ENCODE results near the gene IGIP.

DNA sequence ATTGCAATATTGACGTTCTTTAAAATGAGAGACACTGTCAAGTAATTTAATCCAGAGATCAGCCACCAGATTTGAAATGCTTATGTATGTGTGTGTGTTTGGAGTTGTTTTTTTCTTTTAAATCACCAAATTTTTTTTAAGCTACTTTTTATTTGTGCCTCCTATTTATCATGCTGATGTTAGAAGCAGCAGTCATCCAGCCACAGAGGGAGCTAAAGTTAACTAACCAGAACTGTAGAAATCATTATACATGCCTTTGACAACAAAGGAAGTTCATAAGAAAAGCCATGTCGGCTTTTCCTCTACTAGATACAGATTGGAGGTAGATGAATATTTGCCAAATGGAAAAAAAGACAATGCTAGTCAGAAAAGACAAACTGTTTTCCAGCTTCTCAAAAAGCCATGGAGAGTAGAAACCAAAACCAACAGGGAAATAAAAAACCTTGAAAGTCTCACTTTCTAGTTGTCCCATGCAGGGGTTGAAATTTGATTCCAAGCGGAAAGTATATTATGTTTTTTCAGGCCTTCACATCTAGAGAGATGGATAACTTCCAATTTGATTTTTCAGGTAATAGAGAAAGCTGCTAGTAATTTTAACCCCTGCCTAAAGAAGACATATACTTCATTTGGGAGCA is 7.3 kb upstream of the IGIP start:
- no peak for TF ChIP-seq SP1 (IDR thresholded peaks at IDR 0.05; ENCODE audit: low read depth, low read length)
- TF ChIP-seq, protein P1, sequence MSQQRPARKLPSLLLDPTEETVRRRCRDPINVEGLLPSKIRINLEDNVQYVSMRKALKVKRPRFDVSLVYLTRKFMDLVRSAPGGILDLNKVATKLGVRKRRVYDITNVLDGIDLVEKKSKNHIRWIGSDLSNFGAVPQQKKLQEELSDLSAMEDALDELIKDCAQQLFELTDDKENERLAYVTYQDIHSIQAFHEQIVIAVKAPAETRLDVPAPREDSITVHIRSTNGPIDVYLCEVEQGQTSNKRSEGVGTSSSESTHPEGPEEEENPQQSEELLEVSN (IDR thresholded peaks at IDR 0.05), result no peak
- no peak for TF ChIP-seq BRCA1 (IDR thresholded peaks at IDR 0.05; ENCODE audit: low read depth, low read length)
- TF ChIP-seq TBP (IDR thresholded peaks at IDR 0.05; ENCODE audit: low read depth, low read length), result no peak
- TF ChIP-seq, protein P2, sequence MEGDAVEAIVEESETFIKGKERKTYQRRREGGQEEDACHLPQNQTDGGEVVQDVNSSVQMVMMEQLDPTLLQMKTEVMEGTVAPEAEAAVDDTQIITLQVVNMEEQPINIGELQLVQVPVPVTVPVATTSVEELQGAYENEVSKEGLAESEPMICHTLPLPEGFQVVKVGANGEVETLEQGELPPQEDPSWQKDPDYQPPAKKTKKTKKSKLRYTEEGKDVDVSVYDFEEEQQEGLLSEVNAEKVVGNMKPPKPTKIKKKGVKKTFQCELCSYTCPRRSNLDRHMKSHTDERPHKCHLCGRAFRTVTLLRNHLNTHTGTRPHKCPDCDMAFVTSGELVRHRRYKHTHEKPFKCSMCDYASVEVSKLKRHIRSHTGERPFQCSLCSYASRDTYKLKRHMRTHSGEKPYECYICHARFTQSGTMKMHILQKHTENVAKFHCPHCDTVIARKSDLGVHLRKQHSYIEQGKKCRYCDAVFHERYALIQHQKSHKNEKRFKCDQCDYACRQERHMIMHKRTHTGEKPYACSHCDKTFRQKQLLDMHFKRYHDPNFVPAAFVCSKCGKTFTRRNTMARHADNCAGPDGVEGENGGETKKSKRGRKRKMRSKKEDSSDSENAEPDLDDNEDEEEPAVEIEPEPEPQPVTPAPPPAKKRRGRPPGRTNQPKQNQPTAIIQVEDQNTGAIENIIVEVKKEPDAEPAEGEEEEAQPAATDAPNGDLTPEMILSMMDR (IDR thresholded peaks at IDR 0.05; ENCODE audit: control extremely low read depth in 1 of 3, insufficient read depth in 1 of 3, low read depth in 1 of 3, low read length in 3 of 3), result peak in 1 of 3 experiments; percentile 4; a peak in 1 of 4 replicates
- no peak for TF ChIP-seq TCF12 (IDR thresholded peaks at IDR 0.05; ENCODE audit: low read depth, low read length)
- no peak for TF ChIP-seq RXRA (IDR thresholded peaks at IDR 0.05; ENCODE audit: insufficient read depth, low read depth, low read length)
- no peak for TF ChIP-seq SP2 (IDR thresholded peaks at IDR 0.05; ENCODE audit: low read length)
- TF ChIP-seq, protein P3, sequence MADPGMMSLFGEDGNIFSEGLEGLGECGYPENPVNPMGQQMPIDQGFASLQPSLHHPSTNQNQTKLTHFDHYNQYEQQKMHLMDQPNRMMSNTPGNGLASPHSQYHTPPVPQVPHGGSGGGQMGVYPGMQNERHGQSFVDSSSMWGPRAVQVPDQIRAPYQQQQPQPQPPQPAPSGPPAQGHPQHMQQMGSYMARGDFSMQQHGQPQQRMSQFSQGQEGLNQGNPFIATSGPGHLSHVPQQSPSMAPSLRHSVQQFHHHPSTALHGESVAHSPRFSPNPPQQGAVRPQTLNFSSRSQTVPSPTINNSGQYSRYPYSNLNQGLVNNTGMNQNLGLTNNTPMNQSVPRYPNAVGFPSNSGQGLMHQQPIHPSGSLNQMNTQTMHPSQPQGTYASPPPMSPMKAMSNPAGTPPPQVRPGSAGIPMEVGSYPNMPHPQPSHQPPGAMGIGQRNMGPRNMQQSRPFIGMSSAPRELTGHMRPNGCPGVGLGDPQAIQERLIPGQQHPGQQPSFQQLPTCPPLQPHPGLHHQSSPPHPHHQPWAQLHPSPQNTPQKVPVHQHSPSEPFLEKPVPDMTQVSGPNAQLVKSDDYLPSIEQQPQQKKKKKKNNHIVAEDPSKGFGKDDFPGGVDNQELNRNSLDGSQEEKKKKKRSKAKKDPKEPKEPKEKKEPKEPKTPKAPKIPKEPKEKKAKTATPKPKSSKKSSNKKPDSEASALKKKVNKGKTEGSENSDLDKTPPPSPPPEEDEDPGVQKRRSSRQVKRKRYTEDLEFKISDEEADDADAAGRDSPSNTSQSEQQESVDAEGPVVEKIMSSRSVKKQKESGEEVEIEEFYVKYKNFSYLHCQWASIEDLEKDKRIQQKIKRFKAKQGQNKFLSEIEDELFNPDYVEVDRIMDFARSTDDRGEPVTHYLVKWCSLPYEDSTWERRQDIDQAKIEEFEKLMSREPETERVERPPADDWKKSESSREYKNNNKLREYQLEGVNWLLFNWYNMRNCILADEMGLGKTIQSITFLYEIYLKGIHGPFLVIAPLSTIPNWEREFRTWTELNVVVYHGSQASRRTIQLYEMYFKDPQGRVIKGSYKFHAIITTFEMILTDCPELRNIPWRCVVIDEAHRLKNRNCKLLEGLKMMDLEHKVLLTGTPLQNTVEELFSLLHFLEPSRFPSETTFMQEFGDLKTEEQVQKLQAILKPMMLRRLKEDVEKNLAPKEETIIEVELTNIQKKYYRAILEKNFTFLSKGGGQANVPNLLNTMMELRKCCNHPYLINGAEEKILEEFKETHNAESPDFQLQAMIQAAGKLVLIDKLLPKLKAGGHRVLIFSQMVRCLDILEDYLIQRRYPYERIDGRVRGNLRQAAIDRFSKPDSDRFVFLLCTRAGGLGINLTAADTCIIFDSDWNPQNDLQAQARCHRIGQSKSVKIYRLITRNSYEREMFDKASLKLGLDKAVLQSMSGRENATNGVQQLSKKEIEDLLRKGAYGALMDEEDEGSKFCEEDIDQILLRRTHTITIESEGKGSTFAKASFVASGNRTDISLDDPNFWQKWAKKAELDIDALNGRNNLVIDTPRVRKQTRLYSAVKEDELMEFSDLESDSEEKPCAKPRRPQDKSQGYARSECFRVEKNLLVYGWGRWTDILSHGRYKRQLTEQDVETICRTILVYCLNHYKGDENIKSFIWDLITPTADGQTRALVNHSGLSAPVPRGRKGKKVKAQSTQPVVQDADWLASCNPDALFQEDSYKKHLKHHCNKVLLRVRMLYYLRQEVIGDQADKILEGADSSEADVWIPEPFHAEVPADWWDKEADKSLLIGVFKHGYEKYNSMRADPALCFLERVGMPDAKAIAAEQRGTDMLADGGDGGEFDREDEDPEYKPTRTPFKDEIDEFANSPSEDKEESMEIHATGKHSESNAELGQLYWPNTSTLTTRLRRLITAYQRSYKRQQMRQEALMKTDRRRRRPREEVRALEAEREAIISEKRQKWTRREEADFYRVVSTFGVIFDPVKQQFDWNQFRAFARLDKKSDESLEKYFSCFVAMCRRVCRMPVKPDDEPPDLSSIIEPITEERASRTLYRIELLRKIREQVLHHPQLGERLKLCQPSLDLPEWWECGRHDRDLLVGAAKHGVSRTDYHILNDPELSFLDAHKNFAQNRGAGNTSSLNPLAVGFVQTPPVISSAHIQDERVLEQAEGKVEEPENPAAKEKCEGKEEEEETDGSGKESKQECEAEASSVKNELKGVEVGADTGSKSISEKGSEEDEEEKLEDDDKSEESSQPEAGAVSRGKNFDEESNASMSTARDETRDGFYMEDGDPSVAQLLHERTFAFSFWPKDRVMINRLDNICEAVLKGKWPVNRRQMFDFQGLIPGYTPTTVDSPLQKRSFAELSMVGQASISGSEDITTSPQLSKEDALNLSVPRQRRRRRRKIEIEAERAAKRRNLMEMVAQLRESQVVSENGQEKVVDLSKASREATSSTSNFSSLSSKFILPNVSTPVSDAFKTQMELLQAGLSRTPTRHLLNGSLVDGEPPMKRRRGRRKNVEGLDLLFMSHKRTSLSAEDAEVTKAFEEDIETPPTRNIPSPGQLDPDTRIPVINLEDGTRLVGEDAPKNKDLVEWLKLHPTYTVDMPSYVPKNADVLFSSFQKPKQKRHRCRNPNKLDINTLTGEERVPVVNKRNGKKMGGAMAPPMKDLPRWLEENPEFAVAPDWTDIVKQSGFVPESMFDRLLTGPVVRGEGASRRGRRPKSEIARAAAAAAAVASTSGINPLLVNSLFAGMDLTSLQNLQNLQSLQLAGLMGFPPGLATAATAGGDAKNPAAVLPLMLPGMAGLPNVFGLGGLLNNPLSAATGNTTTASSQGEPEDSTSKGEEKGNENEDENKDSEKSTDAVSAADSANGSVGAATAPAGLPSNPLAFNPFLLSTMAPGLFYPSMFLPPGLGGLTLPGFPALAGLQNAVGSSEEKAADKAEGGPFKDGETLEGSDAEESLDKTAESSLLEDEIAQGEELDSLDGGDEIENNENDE (IDR thresholded peaks at IDR 0.05; ENCODE audit: insufficient replicate concordance, low read length), result no peak
- TF ChIP-seq CHD1 (IDR thresholded peaks at IDR 0.05; ENCODE audit: low read depth, low read length), result no peak

Measured in H1 (cell line).